Neutrophil (primary cell): ENCODE results near the gene MRPS14.

Experiments
- H3K27ac ChIP-seq: fragments of 200-600 bp; sonication (generic); 2 replicates; pipeline ENCODE4 v1.5.1; 2016; ENCODE audit warnings: mild to moderate bottlenecking, moderate library complexity
- H3K27me3 ChIP-seq: fragments of 200-600 bp; sonication (generic); 2 replicates; pipeline ENCODE4 v1.6.0; 2016; ENCODE audit warnings: mild to moderate bottlenecking
- H3K36me3 ChIP-seq: fragments of 200-600 bp; sonication (generic); 2 replicates; pipeline ENCODE4 v1.5.1; 2017
- H3K4me1 ChIP-seq, 2 experiments: fragments of 200-600 bp in 1 of 2; sonication (generic) in 1 of 2; 1 replicate in 1 of 2; 2 replicates in 1 of 2; pipeline versions ENCODE4 v1.5.1 to v1.6.1; 2013 to 2016; ENCODE audit warnings: low read depth in 1 of 2, low read length in 1 of 2, mild to moderate bottlenecking in 1 of 2, moderate library complexity in 1 of 2; ENCODE audit not compliant: control insufficient read depth in 1 of 2, insufficient read depth in 1 of 2
- H3K4me3 ChIP-seq, 2 experiments: fragments of 200-600 bp in 1 of 2; sonication (generic) in 1 of 2; 1 replicate in 1 of 2; 2 replicates in 1 of 2; pipeline ENCODE4 v1.5.1; 2013 to 2016; ENCODE audit warnings: low read depth in 1 of 2, low read length in 1 of 2, mild to moderate bottlenecking in 1 of 2, moderate library complexity in 1 of 2
- H3K9me3 ChIP-seq: fragments of 200-600 bp; sonication (generic); 2 replicates; pipeline ENCODE4 v1.5.1; 2016
- CTCF ChIP-seq: fragments of 200-600 bp; sonication (generic); IDR thresholded peaks from 2 replicates; pipeline ENCODE4 v1.5.1; 2016; ENCODE audit warnings: antibody characterized with exemption

Gene MRPS14

GRCh38 chr1:175067362-175068106 is 44.3 kb upstream of the MRPS14 start, which contains the start of gene TNN:
TSS of gene TNN (plus strand) at chr1:175067833. CDS start at chr1:175077419, 9,586 bp downstream.
- Histone ChIP-seq H3K4me1 (peaks cover 4% of the 10 kb centered on the region in 2 experiments), H3K27me3 (no peaks in the 10 kb centered on the region), H3K4me3 (no peak within 1 kb of the TSS), H3K36me3 (no peaks in the 10 kb centered on the region), H3K9me3 (no peaks in the 10 kb centered on the region), H3K27ac (no peak within 1 kb of the TSS)
- no peak for TF ChIP-seq CTCF

- Histone ChIP-seq H3K4me1 (no peaks in the 10 kb centered on the region), H3K27ac (no peak overlapping the region), H3K9me3 (no peaks in the 10 kb centered on the region), H3K27me3 (no peaks in the 10 kb centered on the region), H3K36me3 (no peaks in the 10 kb centered on the region), H3K4me3 (no peak overlapping the region)
- no peak for TF ChIP-seq CTCF
Observed at GRCh38 chr1:175062858-175063257, 39.6 kb upstream of the MRPS14 start.

- Histone ChIP-seq H3K9me3 (no peaks in the 10 kb centered on the region), H3K4me1 (no peaks in the 10 kb centered on the region), H3K27me3 (no peaks in the 10 kb centered on the region), H3K4me3 (no peak overlapping the region), H3K36me3 (no peaks in the 10 kb centered on the region), H3K27ac (no peak overlapping the region)
- no peak for TF ChIP-seq CTCF
Observed at GRCh38 chr1:175062339-175062738, 39.1 kb upstream of the MRPS14 start.

- Histone ChIP-seq H3K9me3 (no peaks in the 10 kb centered on the region), H3K27ac (no peak overlapping the region), H3K27me3 (no peaks in the 10 kb centered on the region), H3K4me1 (no peaks in the 10 kb centered on the region), H3K36me3 (no peaks in the 10 kb centered on the region), H3K4me3 (no peak overlapping the region)
- TF ChIP-seq CTCF: no peak
Observed at GRCh38 chr1:175054736-175055135, 31.5 kb upstream of the MRPS14 start.

- no peak overlapping the region for H3K4me3 ChIP-seq
- H3K9me3 ChIP-seq: no peaks in the 10 kb centered on the region
- no peak overlapping the region for H3K27ac ChIP-seq
- no peaks in the 10 kb centered on the region for H3K4me1 ChIP-seq
- no peaks in the 10 kb centered on the region for H3K27me3 ChIP-seq
- TF ChIP-seq CTCF: no peak
- H3K36me3 ChIP-seq: no peaks in the 10 kb centered on the region
Observed at GRCh38 chr1:175050992-175051391, 27.8 kb upstream of the MRPS14 start.
